Lung (tissue), 12 donors: Measurements from ENCODE around the gene ZNHIT3. TPM values are rescaled to one million over a fixed set of nuclear protein-coding genes. Genes with fewer than 3 reads are reported as not detected.

Experiments used
- ATAC-seq: fragments of 200-7000 bp; cut with Tn5 transposase; one replicate; pipeline ENCODE4 v1.9.1; 2020; ENCODE audit warnings: moderate number of reproducible peaks; ENCODE audit not compliant: insufficient read depth, low FRiP score
- DNase-seq, 3 donors: peaks; one replicate each; pipeline ENCODE4 v3.0.0-alpha.2; 2013 to 2017
- H3K27ac ChIP-seq, 2 donors: one replicate each; pipeline ENCODE4 v1.5.1; 2013; ENCODE audit warnings: mild to moderate bottlenecking in 2 of 2, moderate library complexity in 2 of 2, control low read depth in 1 of 2, inconsistent platforms in 1 of 2, low read depth in 1 of 2, low read length in 1 of 2
- H3K27me3 ChIP-seq, 3 donors: one replicate each; pipeline ENCODE4 v1.5.1; 2013; ENCODE audit warnings: low read length in 2 of 3; ENCODE audit not compliant: control insufficient read depth in 3 of 3, insufficient read depth in 3 of 3
- H3K36me3 ChIP-seq, 4 donors: one replicate each; pipeline ENCODE4 v1.5.1; 2013; ENCODE audit warnings: low read length in 4 of 4, mild to moderate bottlenecking in 1 of 4, moderate library complexity in 1 of 4; ENCODE audit not compliant: control insufficient read depth in 4 of 4, insufficient read depth in 4 of 4
- H3K4me1 ChIP-seq, 5 donors: one replicate each; pipeline ENCODE4 v1.5.1; 2013; ENCODE audit warnings: low read length in 5 of 5, mild to moderate bottlenecking in 2 of 5, moderate library complexity in 1 of 5; ENCODE audit not compliant: control insufficient read depth in 5 of 5, insufficient read depth in 5 of 5
- H3K4me3 ChIP-seq: one replicate; pipeline ENCODE4 v1.5.1; 2013; ENCODE audit warnings: mild to moderate bottlenecking, control low read depth, moderate library complexity
- H3K9ac ChIP-seq, 2 donors: one replicate each; pipeline ENCODE4 v1.5.1; 2013; ENCODE audit warnings: low read length in 2 of 2, control low read depth in 1 of 2; ENCODE audit not compliant: insufficient read depth in 1 of 2
- H3K9me3 ChIP-seq, 4 donors: one replicate each; pipeline ENCODE4 v1.5.1; 2013; ENCODE audit warnings: low read length in 3 of 4, mild to moderate bottlenecking in 1 of 4, moderate library complexity in 1 of 4; ENCODE audit not compliant: control insufficient read depth in 4 of 4, insufficient read depth in 3 of 4
- CTCF ChIP-seq: IDR thresholded peaks from 2 replicates; pipeline ENCODE4 v1.5.1; 2012; ENCODE audit warnings: mild to moderate bottlenecking; ENCODE audit errors: control extremely low read depth, extremely low read depth
- WGBS, 2 donors: extraction: QIAGEN DNeasy Blood & Tissue Kit; methylation state at CpG; one replicate each; pipeline ENCODE4 v1.1.7; 2013; 5-methylcytosine and 5-hydroxymethylcytosine counted together
- polyA plus RNA-seq, 2 donors: library from polyadenylated mRNA; stranded (reverse); fragments of 200-250 nt; gene quantifications; one replicate each; pipeline ENCODE4 v1.2.1, GENCODE V29; 2013
- total RNA-seq, 2 donors: library from RNA; depleted of rRNA in 1 of 2; stranded (reverse); fragments of >200 nt in 1 of 2; gene quantifications; one replicate each; pipeline ENCODE4 v1.2.1, GENCODE V29; 2014 to 2021
- donor health status: control.
- donor health status: control.
- donor health status: Bipolar disorder and iron deficiency.
- donor health status: healthy.
- donor health status: DM: yes; HTN: yes; CAD: no.

Gene ZNHIT3
- total and polyA plus RNA-seq, 4 donors: 23.0 to 35.2 (median 33.6) TPM

- Histone ChIP-seq H3K36me3 (no peaks in the 10 kb centered on the region), H3K27ac (no peak overlapping the region), H3K9me3 (peaks cover 0 to 12% (median 0%) of the 10 kb centered on the region in 4 donors), H3K9ac (no peak overlapping the region), H3K4me3 (no peak overlapping the region), H3K4me1 (peaks cover 0 to 3% (median 0%) of the 10 kb centered on the region in 5 donors), H3K27me3 (peaks cover 3 to 17% (median 16%) of the 10 kb centered on the region in 3 donors)
- ATAC-seq: no peak
- no peak for TF ChIP-seq CTCF
- 52 to 66% methylated on average over 10 of the region's 10 CpGs for WGBS, 2 donors
- DNase-seq: no peak
These were observed 25.0 kb upstream of the ZNHIT3 start for GRCh38 chr17:36461330-36462110.

- H3K36me3 ChIP-seq: no peaks in the 10 kb centered on the region
- peaks cover 0 to 12% (median 0%) of the 10 kb centered on the region in 4 donors for H3K9me3 ChIP-seq
- no peak overlapping the region for H3K27ac ChIP-seq
- ATAC-seq: peak; percentile 86
- no peak overlapping the region for H3K9ac ChIP-seq
- H3K27me3 ChIP-seq: peaks cover 3 to 22% (median 20%) of the 10 kb centered on the region in 3 donors
- no peak overlapping the region for H3K4me3 ChIP-seq
- TF ChIP-seq CTCF: no peak
- WGBS, 2 donors: 16 to 19% methylated on average over 53 to 54 of the region's 54 CpGs
- H3K4me1 ChIP-seq: peaks cover 0 to 3% (median 0%) of the 10 kb centered on the region in 5 donors
- peak; percentile 87 to 91 (median 89) for DNase-seq
These were observed 22.3 kb upstream of the ZNHIT3 start for GRCh38 chr17:36463916-36464764.

GRCh38 chr17:36464765-36465088 lies 21.8 kb upstream of the ZNHIT3 start:
- DNase-seq: no peak
- no peak for TF ChIP-seq CTCF
- H3K27ac ChIP-seq: no peak overlapping the region
- peaks cover 3 to 22% (median 20%) of the 10 kb centered on the region in 3 donors for H3K27me3 ChIP-seq
- 13 to 16% methylated on average over 21 of the region's 21 CpGs for WGBS, 2 donors
- no peaks in the 10 kb centered on the region for H3K36me3 ChIP-seq
- no peak for ATAC-seq
- peaks cover 0 to 10% (median 0%) of the 10 kb centered on the region in 4 donors for H3K9me3 ChIP-seq
- peaks cover 0 to 3% (median 0%) of the 10 kb centered on the region in 5 donors for H3K4me1 ChIP-seq
- no peak overlapping the region for H3K9ac ChIP-seq
- H3K4me3 ChIP-seq: no peak overlapping the region
